Astrocyte (in vitro differentiated cells and primary cell): Measurements from ENCODE around the gene MAPKAP1. TPM values are rescaled to one million over a fixed set of nuclear protein-coding genes. Genes with fewer than 3 reads are reported as not detected.
"Not testable (repeated sequence)": the region's sequence is repeated elsewhere in the genome, so short reads cannot be mapped to it uniquely, and the experiment has no call there.

Source experiments
- DNase-seq: peaks from one replicate; pipeline ENCODE4 v3.0.0-alpha.2; 2010; ENCODE audit warnings: low read depth
- FAIRE-seq: peaks from 2 replicates; lab custom pipeline; 2011; peaks lifted over from hg19 to GRCh38; lab: Jason Lieb, UNC
- H2AFZ ChIP-seq: 2 replicates; pipeline ENCODE4 v1.6.0; 2012; ENCODE audit warnings: low read depth, low read length, inconsistent platforms
- H3K27ac ChIP-seq: 2 replicates; pipeline ENCODE4 v1.5.1; 2011; ENCODE audit warnings: low read depth, low read length, inconsistent platforms
- H3K27me3 ChIP-seq: 2 replicates; pipeline ENCODE4 v1.6.0; 2011; ENCODE audit warnings: low read length, inconsistent platforms; ENCODE audit not compliant: insufficient read depth
- H3K36me3 ChIP-seq: 2 replicates; pipeline ENCODE4 v1.5.1; 2011; ENCODE audit warnings: low read length, inconsistent platforms; ENCODE audit not compliant: insufficient read depth
- H3K4me1 ChIP-seq: 2 replicates; pipeline ENCODE4 v1.5.1; 2011; ENCODE audit warnings: low read length, inconsistent platforms; ENCODE audit not compliant: insufficient read depth
- H3K4me2 ChIP-seq: 2 replicates; pipeline ENCODE4 v1.6.0; 2012; ENCODE audit warnings: low read length, inconsistent platforms
- H3K4me3 ChIP-seq: 2 replicates; pipeline ENCODE4 v1.5.1; 2011; ENCODE audit warnings: low read depth, mild to moderate bottlenecking, low read length, inconsistent platforms; ENCODE audit not compliant: insufficient read depth
- H3K79me2 ChIP-seq: 2 replicates; pipeline ENCODE4 v1.6.0; 2012; ENCODE audit warnings: mild to moderate bottlenecking, low read length, inconsistent platforms; ENCODE audit not compliant: insufficient read depth
- H3K9ac ChIP-seq: 2 replicates; pipeline ENCODE4 v1.6.0; 2012; ENCODE audit warnings: mild to moderate bottlenecking, low read length, inconsistent platforms
- H3K9me3 ChIP-seq: 2 replicates; pipeline ENCODE4 v1.5.1; 2012; ENCODE audit warnings: low read depth, mild to moderate bottlenecking, low read length, inconsistent platforms; ENCODE audit not compliant: insufficient read depth
- H4K20me1 ChIP-seq: 2 replicates; pipeline ENCODE4 v1.6.0; 2012; ENCODE audit warnings: low read length, inconsistent platforms; ENCODE audit not compliant: insufficient read depth
- H3K27ac Mint-ChIP-seq: one replicate; pipeline ENCODE4 v1.8.0; 2021; ENCODE audit warnings: mild to moderate bottlenecking, mixed read lengths; ENCODE audit not compliant: unreplicated experiment
- H3K27me3 Mint-ChIP-seq: one replicate; pipeline ENCODE4 v1.8.0; 2021; ENCODE audit warnings: low read depth, mixed read lengths; ENCODE audit not compliant: unreplicated experiment
- H3K36me3 Mint-ChIP-seq: one replicate; pipeline ENCODE4 v1.8.0; 2021; ENCODE audit warnings: low read depth, mixed read lengths; ENCODE audit not compliant: unreplicated experiment
- H3K4me1 Mint-ChIP-seq: one replicate; pipeline ENCODE4 v1.8.0; 2021; ENCODE audit warnings: low read depth, mixed read lengths; ENCODE audit not compliant: unreplicated experiment
- H3K4me3 Mint-ChIP-seq: one replicate; pipeline ENCODE4 v1.8.0; 2021; ENCODE audit warnings: mild to moderate bottlenecking, moderate library complexity, mixed read lengths; ENCODE audit not compliant: unreplicated experiment
- H3K9me3 Mint-ChIP-seq: one replicate; pipeline ENCODE4 v1.8.0; 2021; ENCODE audit warnings: mild to moderate bottlenecking, mixed read lengths; ENCODE audit not compliant: unreplicated experiment
- EZH2 ChIP-seq: IDR thresholded peaks from 2 replicates; pipeline ENCODE4 v1.6.1; 2012; ENCODE audit warnings: mild to moderate bottlenecking, low read length, inconsistent platforms; ENCODE audit not compliant: insufficient read depth
- total RNA-seq: library from RNA; stranded (reverse); gene quantifications from 2 replicates; pipeline ENCODE4 v1.2.1, GENCODE V29; 2021
- TF ChIP-seq, protein P1 (sequence below): IDR thresholded peaks from 2 replicates; pipeline ENCODE4 v1.5.1; 2011; ENCODE audit warnings: low read depth, mild to moderate bottlenecking, inconsistent platforms, low read length, moderate library complexity; ENCODE audit not compliant: insufficient read depth

MAPKAP1 gene
- total RNA-seq, 1 donor from 2014 or later: 109 TPM

GRCh38 chr9:125574126-125574877 lies 132.7 kb downstream of the MAPKAP1 start:
- Histone ChIP-seq H3K9ac (no peak overlapping the region), H3K9me3 (peaks cover 3% of the 10 kb centered on the region), H4K20me1 (peaks cover 11% of the 10 kb centered on the region), H3K4me3 (no peak overlapping the region), H3K27ac (no peak overlapping the region), H2AFZ (no peak overlapping the region), H3K79me2 (peaks cover 13% of the 10 kb centered on the region), H3K36me3 (no peaks in the 10 kb centered on the region), H3K4me1 (no peaks in the 10 kb centered on the region), H3K27me3 (no peaks in the 10 kb centered on the region), H3K4me2 (no peak overlapping the region)
- Mint-ChIP-seq H3K27ac (no peak overlapping the region), H3K9me3 (peaks cover 8% of the 10 kb centered on the region), H3K27me3 (no peaks in the 10 kb centered on the region), H3K4me3 (no peak overlapping the region), H3K4me1 (peaks cover 15% of the 10 kb centered on the region), H3K36me3 (peaks cover 25% of the 10 kb centered on the region)
- TF ChIP-seq, protein P1, sequence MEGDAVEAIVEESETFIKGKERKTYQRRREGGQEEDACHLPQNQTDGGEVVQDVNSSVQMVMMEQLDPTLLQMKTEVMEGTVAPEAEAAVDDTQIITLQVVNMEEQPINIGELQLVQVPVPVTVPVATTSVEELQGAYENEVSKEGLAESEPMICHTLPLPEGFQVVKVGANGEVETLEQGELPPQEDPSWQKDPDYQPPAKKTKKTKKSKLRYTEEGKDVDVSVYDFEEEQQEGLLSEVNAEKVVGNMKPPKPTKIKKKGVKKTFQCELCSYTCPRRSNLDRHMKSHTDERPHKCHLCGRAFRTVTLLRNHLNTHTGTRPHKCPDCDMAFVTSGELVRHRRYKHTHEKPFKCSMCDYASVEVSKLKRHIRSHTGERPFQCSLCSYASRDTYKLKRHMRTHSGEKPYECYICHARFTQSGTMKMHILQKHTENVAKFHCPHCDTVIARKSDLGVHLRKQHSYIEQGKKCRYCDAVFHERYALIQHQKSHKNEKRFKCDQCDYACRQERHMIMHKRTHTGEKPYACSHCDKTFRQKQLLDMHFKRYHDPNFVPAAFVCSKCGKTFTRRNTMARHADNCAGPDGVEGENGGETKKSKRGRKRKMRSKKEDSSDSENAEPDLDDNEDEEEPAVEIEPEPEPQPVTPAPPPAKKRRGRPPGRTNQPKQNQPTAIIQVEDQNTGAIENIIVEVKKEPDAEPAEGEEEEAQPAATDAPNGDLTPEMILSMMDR: no peak
- TF ChIP-seq EZH2: no peak
- no peak for FAIRE-seq
- DNase-seq: no peak

- peaks cover 13% of the 10 kb centered on the region for H3K79me2 ChIP-seq
- H3K27me3 Mint-ChIP-seq, H3K4me2 ChIP-seq, H3K4me3 ChIP-seq, H3K27ac ChIP-seq, H3K27me3 ChIP-seq, H3K4me1 ChIP-seq, H2AFZ ChIP-seq, H3K27ac Mint-ChIP-seq, H3K36me3 ChIP-seq, H3K9me3 ChIP-seq, H3K4me3 Mint-ChIP-seq, H3K9ac ChIP-seq, DNase-seq, H3K9me3 Mint-ChIP-seq, FAIRE-seq: not testable (repeated sequence)
- H4K20me1 ChIP-seq: peaks cover 13% of the 10 kb centered on the region
- H3K4me1 Mint-ChIP-seq: peaks cover 21% of the 10 kb centered on the region
- H3K36me3 Mint-ChIP-seq: peaks cover 25% of the 10 kb centered on the region
These were observed 134.5 kb downstream of the MAPKAP1 start for GRCh38 chr9:125572461-125572860.

- not testable (repeated sequence) for H3K27me3 Mint-ChIP-seq, H3K4me2 ChIP-seq, H3K9ac ChIP-seq, H3K27ac ChIP-seq, H3K9me3 ChIP-seq, H3K4me1 ChIP-seq, H2AFZ ChIP-seq, DNase-seq, H3K9me3 Mint-ChIP-seq, FAIRE-seq, H3K4me3 ChIP-seq, H3K36me3 ChIP-seq, H3K27ac Mint-ChIP-seq, H3K27me3 ChIP-seq, H3K4me3 Mint-ChIP-seq
- Mint-ChIP-seq H3K36me3 (peaks cover 25% of the 10 kb centered on the region), H3K4me1 (peaks cover 27% of the 10 kb centered on the region)
- Histone ChIP-seq H4K20me1 (peaks cover 15% of the 10 kb centered on the region), H3K79me2 (peaks cover 13% of the 10 kb centered on the region)
These were observed 135.2 kb downstream of the MAPKAP1 start for GRCh38 chr9:125571824-125572223.
